Duodenal mucosa (tissue), 2 donors: ENCODE results near the gene GIPC2.
"Not testable (repeated sequence)": the region's sequence is repeated elsewhere in the genome, so short reads cannot be mapped to it uniquely, and the experiment has no call there.

Experiments
- H3K27ac ChIP-seq: one replicate; pipeline ENCODE4 v1.7.0; 2013; ENCODE audit warnings: low read depth, low read length
- H3K27me3 ChIP-seq, 2 donors: one replicate each; pipeline ENCODE4 v1.7.0; 2013; ENCODE audit warnings: low read length in 2 of 2, control low read depth in 1 of 2; ENCODE audit not compliant: insufficient read depth in 2 of 2, control insufficient read depth in 1 of 2
- H3K36me3 ChIP-seq, 2 donors: one replicate each; pipeline ENCODE4 v1.7.0; 2013; ENCODE audit warnings: low read length in 2 of 2, control low read depth in 1 of 2; ENCODE audit not compliant: insufficient read depth in 2 of 2, control insufficient read depth in 1 of 2
- H3K4me1 ChIP-seq, 2 donors: one replicate each; pipeline ENCODE4 v1.7.0; 2013; ENCODE audit warnings: low read length in 2 of 2, control low read depth in 1 of 2; ENCODE audit not compliant: insufficient read depth in 2 of 2, control insufficient read depth in 1 of 2
- H3K4me3 ChIP-seq, 2 donors: one replicate each; pipeline ENCODE4 v1.7.0; 2013; ENCODE audit warnings: low read length in 2 of 2, low read depth in 1 of 2
- H3K9ac ChIP-seq, 2 donors: one replicate each; pipeline ENCODE4 v1.7.0; 2013; ENCODE audit warnings: low read length in 2 of 2, low read depth in 1 of 2
- H3K9me3 ChIP-seq, 2 donors: one replicate each; pipeline ENCODE4 v1.7.0; 2013; ENCODE audit warnings: low read length in 2 of 2, control low read depth in 1 of 2; ENCODE audit not compliant: control insufficient read depth in 1 of 2

GIPC2 gene

GRCh38 chr1:78102082-78102481 is 56.3 kb downstream of the GIPC2 start:
- H3K9me3 ChIP-seq: no peaks in the 10 kb centered on the region
- no peak overlapping the region for H3K27ac ChIP-seq
- no peaks in the 10 kb centered on the region for H3K27me3 ChIP-seq
- peaks cover 4 to 24% of the 10 kb centered on the region in 2 donors for H3K4me1 ChIP-seq
- H3K36me3 ChIP-seq: no peaks in the 10 kb centered on the region
- no peak overlapping the region for H3K9ac ChIP-seq
- no peak overlapping the region for H3K4me3 ChIP-seq

DNA sequence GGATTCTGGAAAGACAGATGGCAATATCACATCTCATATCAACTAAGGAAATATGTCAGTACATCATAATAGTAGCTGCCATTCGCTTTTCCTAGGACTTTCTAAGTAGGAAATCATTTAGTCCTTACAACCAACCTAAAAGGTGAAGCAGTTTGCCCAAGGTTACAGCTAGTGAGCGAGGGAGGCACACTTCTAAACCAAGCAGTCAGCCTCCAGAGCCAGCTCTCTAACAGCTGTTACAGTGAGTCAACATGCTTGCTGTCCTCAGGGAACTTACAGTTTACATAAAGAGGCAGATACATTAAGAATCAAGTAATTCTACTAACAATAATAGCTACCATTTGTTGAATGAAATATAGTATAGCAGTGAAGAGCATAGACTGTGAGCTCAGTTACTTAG is 57.1 kb downstream of the GIPC2 start:
- Histone ChIP-seq H3K36me3 (no peaks in the 10 kb centered on the region), H3K9me3 (no peaks in the 10 kb centered on the region), H3K9ac (no peak overlapping the region), H3K27me3 (no peaks in the 10 kb centered on the region), H3K4me1 (peaks cover 4 to 24% of the 10 kb centered on the region in 2 donors), H3K4me3 (no peak overlapping the region), H3K27ac (no peak overlapping the region)

DNA sequence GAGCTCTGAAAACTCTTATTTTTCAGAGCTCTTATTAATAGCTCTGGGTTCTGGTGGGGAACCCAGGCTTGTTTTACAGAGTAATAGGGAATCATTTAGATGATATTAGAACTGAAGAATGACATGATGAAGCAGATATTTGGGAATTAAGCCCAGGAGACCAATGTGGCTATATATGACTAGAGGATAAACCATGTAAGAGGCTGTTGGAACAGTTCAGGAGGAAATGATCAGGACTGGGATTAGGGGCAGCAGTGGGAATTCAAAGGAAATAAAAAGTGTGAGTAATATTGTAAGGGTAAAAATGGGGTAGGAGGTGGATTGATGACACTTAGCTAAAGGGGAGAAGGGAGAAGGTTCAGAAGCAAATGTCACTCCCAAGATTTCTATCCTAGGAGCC is 58.6 kb downstream of the GIPC2 start:
- H3K4me1 ChIP-seq: peaks cover 4 to 24% of the 10 kb centered on the region in 2 donors
- no peaks in the 10 kb centered on the region for H3K36me3 ChIP-seq
- H3K9ac ChIP-seq: no peak overlapping the region
- no peak overlapping the region for H3K27ac ChIP-seq
- H3K9me3 ChIP-seq: no peaks in the 10 kb centered on the region
- H3K27me3 ChIP-seq: no peaks in the 10 kb centered on the region
- H3K4me3 ChIP-seq: no peak overlapping the region

DNA sequence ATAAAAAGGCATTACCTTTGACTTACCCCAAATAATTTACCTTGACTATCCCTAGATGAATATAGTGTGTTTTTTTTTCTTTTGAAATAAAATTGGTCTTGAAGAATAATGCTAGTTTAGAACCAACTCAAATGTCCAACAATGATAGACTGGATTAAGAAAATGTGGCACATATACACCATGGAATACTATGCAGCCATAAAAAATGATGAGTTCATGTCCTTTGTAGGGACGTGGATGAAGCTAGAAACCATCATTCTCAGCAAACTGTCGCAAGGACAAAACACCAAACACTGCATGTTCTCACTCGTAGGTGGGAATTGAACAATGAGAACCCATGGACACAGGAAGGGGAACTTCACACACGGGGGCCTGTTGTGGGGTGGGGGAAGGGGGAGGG is 63.9 kb downstream of the GIPC2 start:
- H3K4me3 ChIP-seq, H3K27me3 ChIP-seq, H3K36me3 ChIP-seq, H3K9ac ChIP-seq, H3K27ac ChIP-seq, H3K9me3 ChIP-seq, H3K4me1 ChIP-seq: not testable (repeated sequence)

GRCh38 chr1:78113156-78113916 is 67.6 kb downstream of the GIPC2 start:
- Histone ChIP-seq H3K27me3 (no peaks in the 10 kb centered on the region), H3K36me3 (no peaks in the 10 kb centered on the region)

DNA sequence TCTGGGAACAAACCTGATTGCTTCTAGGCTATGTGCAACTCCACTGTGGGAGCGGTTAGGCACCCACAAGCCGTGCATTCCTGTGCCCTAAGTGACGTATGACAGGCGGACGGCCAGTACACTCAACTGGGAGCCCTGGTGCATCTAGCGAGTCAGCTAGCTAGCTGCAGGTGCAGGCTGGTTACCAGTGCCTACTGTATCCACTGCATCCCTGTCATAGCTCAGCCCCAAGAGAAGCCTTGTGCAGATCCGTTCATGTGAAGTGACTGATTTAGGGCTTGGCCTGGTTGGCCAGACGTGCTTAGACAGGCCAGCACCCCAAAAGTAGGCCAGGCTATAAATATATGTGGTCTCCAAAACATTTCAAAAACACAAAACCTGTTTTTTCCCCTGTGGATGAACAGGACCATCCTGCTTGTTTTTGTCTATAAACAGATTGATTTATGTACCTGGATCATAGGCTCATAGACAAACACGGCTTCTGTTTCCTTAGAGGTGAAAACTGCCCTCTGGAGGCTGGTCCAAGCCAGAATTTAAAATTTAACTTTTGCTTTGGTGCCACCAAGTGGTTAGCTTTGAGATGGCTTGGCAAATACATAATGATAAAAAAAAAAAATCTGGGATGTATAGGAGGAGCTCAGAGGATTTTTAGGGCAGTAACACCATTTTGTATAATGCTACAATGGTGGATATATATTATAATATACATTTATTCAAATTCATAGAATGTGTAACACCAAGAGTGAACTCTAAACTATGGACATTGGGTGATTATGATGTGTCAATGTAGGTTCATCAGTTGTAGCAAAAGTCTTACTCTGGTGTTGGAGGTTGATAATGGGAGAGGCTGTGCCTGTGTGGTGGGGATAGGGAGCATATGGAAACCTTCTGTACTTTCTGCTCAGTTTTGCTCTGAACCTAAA is 68.5 kb downstream of the GIPC2 start:
- Histone ChIP-seq H3K4me3 (no peak overlapping the region), H3K36me3 (no peaks in the 10 kb centered on the region), H3K27me3 (no peaks in the 10 kb centered on the region), H3K9ac (no peak overlapping the region), H3K4me1 (peaks cover 4 to 7% of the 10 kb centered on the region in 2 donors), H3K9me3 (no peaks in the 10 kb centered on the region), H3K27ac (no peak overlapping the region)

More at GRCh38 chr1:78113156-78113916, 67.6 kb downstream of the GIPC2 start:
- H3K9me3 ChIP-seq: no peaks in the 10 kb centered on the region
- no peak overlapping the region for H3K4me3 ChIP-seq
- H3K4me1 ChIP-seq: peaks cover 1 to 5% of the 10 kb centered on the region in 2 donors
- no peak overlapping the region for H3K27ac ChIP-seq
- H3K9ac ChIP-seq: no peak overlapping the region

GRCh38 chr1:78120485-78120884 is 74.7 kb downstream of the GIPC2 start:
- not testable (repeated sequence) for H3K9me3 ChIP-seq, H3K27me3 ChIP-seq, H3K27ac ChIP-seq, H3K9ac ChIP-seq, H3K4me3 ChIP-seq, H3K4me1 ChIP-seq
- H3K36me3 ChIP-seq: peaks cover 0 to 14% of the 10 kb centered on the region in 2 donors

DNA sequence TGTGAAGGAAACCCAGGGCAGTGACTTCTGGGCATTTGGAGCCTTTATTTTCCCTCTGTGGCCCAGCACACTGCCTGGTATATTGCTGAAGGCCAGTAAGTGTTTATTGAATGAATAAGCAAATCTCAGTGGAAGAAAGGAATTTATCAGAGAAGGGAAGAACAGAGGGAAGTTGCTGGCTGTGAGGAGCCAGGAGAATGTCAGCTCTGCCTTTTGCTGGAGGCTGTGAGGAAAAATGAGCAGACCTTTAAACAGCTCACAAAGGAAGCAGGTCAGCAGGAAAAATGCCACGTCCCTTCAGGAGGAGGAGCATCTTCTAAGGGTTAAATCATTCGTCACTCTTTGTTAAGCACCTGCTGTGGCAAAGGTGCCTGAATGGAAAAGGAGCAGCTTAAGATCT is 75.9 kb downstream of the GIPC2 start:
- Histone ChIP-seq H3K27me3 (no peaks in the 10 kb centered on the region), H3K9ac (no peak overlapping the region)

GRCh38 chr1:78122389-78122788 is 76.6 kb downstream of the GIPC2 start:
- Histone ChIP-seq H3K36me3 (peaks cover 4 to 20% of the 10 kb centered on the region in 2 donors), H3K27me3 (no peaks in the 10 kb centered on the region), H3K9me3 (no peaks in the 10 kb centered on the region), H3K27ac (no peak overlapping the region), H3K4me3 (no peak overlapping the region), H3K9ac (no peak overlapping the region), H3K4me1 (peaks cover 4% of the 10 kb centered on the region in 2 donors)

More for the DNA sequence above, 75.9 kb downstream of the GIPC2 start:
- Histone ChIP-seq H3K27ac (no peak overlapping the region), H3K4me3 (no peak overlapping the region), H3K36me3 (peaks cover 2 to 17% of the 10 kb centered on the region in 2 donors), H3K4me1 (peaks cover 4% of the 10 kb centered on the region in 2 donors), H3K9me3 (no peaks in the 10 kb centered on the region)

- H3K27me3 ChIP-seq: no peaks in the 10 kb centered on the region
- H3K4me1 ChIP-seq: no peaks in the 10 kb centered on the region
- H3K27ac ChIP-seq: no peak overlapping the region
- peaks cover 4 to 13% of the 10 kb centered on the region in 2 donors for H3K36me3 ChIP-seq
- H3K4me3 ChIP-seq: no peak overlapping the region
- H3K9ac ChIP-seq: no peak overlapping the region
- no peaks in the 10 kb centered on the region for H3K9me3 ChIP-seq
These were observed 80.7 kb downstream of the GIPC2 start for GRCh38 chr1:78126506-78126905.
